NCI-H2171 treated with DMSO at 0.1 percent for 48 hours (cell line): ENCODE measurements around the gene KCTD4.
"Not testable (repeated sequence)": the region's sequence is repeated elsewhere in the genome, so short reads cannot be mapped to it uniquely, and the experiment has no call there.

Experiments
- DNase-seq: peaks from one replicate; lab custom pipeline; 2025; lab: John Stamatoyannopoulos, UW

KCTD4 gene

DNA sequence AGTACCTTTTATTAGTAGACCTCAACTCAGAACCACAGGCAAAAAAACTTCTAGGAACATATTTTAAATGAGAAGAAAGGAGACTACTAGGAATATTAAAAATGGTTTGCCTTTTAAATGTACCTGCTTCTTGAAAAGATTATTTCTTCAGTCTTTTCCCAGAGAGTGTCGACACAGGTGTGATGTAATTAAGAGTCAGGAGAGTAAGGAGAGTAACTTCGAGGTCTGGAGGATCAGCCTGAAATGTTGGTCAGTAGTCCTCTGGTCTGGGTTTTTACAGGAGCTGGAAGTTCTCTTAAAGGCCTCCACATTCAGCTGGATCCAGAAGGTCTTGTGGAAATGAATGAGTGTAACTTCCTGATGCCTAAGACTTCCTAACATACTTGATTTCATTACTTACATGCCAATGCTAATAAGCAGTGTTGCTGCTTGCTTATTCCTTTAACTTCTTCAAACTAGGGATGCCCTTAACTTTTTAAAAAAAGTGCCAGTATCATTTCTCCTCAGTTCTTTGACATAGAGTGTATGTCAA, at the start of gene KCTD4:
Gene KCTD4 (minus strand): TSS at position 345 of the 532 bp plus-strand sequence. CDS start 6,478 bp downstream, outside the sequence.
- no peak for DNase-seq

- no peak for DNase-seq
Observed at GRCh38 chr13:45249662-45250061, 48.8 kb upstream of the KCTD4 start.

DNA sequence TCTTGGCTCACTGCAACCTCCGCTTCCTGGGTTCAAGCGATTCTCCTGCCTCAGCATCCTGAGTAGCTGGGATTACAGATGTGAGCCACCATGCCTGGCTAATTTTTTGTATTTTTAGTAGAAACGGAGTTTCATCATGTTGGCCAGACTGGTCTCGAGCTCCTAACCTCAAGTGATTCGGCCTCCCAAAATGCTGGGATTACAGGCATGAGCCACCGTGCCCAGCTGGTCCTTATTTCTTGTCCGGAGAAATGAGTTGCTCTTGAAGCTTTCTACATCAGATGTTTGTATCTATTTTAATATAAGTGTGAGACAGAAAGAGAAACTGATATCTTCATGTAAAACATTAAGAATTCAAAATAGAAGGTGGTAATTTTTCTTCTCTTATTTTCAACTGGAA, 43.9 kb upstream of the KCTD4 start:
- DNase-seq = not testable (repeated sequence)

- no peak for DNase-seq
Observed at GRCh38 chr13:45243077-45243476, 42.2 kb upstream of the KCTD4 start.

GRCh38 chr13:45242524-45242923, 41.7 kb upstream of the KCTD4 start:
- DNase-seq = no peak

GRCh38 chr13:45242070-45242469, 41.2 kb upstream of the KCTD4 start:
- peak; percentile 61 for DNase-seq

DNA sequence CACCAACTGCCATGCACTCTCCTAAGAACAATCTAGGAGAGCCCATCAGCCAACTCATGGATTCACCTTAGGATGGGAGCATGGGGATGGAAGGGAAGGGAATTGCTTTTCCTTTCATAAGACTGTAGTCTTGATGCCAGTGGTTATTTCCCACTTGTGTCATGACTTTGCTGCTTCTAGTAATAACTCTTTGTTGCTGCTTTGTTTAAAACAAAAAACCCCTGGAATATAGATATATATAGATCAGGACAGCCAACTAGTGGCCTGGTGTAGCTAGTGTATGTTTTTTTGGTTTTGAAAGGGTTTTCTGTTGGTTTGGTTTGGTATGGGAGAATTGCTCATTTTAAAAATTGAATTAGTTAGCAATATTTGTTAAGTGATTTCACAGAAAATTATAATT, 39.3 kb upstream of the KCTD4 start:
- DNase-seq = no peak

GRCh38 chr13:45238945-45239795, 38.3 kb upstream of the KCTD4 start:
- no peak for DNase-seq

GRCh38 chr13:45232591-45232990, 31.7 kb upstream of the KCTD4 start:
- DNase-seq = no peak

GRCh38 chr13:45231722-45232121, 30.9 kb upstream of the KCTD4 start:
- peak; percentile 55 for DNase-seq

- no peak for DNase-seq
Observed at GRCh38 chr13:45231305-45231704, 30.5 kb upstream of the KCTD4 start.

GRCh38 chr13:45229172-45229571, 28.3 kb upstream of the KCTD4 start:
- DNase-seq = no peak

DNA sequence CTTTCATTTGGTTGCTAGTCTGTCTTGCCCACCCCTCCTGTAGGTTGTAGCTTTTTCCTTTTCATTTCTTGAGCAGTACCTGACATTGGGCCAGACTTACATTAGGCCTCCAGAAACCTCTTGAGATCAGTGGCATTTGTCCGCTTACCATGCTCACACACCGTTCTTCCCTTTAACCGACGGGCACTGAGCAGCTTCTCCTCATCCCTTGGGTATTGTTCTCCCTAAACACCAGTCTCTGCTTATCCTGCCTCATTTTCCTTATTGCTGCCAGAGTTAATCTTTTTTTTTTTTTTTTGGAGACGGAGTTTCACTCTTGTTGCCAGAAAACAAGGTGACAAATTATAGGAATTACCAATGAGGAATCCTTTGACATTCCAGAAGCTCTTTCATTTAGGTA, 27.2 kb upstream of the KCTD4 start:
- DNase-seq = no peak

DNA sequence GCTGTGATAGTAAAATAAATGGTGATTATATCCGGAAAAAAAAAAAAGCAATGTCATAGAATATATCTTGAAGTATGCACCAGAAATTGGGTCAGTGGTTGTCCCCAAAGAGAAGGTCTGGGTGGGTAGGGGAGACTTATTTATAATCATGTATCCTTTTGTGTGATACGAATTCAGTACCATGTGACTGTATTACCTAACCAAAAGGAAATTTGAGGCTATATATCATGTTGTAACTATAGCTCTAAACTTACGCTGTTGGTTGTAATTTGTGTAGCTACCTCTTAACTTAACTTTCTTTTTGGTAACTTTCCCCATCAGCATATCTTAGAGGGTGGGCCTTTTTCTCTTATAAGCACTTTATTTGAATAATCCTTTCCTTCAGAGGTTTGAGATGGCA, 25.2 kb upstream of the KCTD4 start:
- DNase-seq = no peak

DNA sequence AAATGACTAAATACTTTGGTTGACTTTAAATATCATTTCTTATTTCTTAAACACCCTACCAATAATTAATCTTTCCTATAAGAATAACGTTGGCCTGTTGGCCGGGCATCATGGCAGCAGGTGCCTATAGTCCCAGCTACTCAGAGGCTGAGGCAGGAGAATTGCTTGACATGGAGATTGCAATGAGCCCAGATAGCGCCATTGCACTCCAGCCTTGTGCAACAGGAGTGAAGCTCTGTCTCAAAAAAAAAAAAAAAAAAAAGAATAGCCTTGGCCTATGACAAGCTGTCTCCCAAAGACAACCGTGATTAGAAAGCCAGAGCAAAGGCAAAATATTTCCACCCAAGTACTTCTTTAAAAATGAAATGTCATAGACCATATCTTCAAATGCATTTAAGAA, 24.5 kb upstream of the KCTD4 start:
- no peak for DNase-seq

GRCh38 chr13:45224176-45224575, 23.3 kb upstream of the KCTD4 start:
- no peak for DNase-seq

- no peak for DNase-seq
Observed at GRCh38 chr13:45222919-45223318, 22.1 kb upstream of the KCTD4 start.

DNA sequence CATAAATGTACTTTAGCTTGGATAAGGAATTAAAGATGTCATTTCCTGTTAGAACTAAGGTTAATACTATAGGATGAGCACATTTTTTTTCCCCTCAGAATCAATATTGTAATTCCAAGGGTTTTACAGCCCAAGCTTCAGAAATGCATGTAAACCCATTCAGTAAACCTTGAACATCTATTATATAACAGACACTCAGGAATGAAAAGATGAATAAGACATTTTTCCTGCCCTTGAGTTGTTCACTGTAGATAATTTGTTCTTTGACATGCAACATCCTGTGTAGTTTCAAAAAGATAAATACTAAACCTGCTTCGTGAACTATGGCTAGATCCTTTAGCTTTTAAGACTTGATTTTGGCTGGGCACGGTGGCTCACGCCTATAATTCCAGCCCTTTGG, 21.7 kb upstream of the KCTD4 start:
- no peak for DNase-seq

GRCh38 chr13:45220403-45220802, 19.6 kb upstream of the KCTD4 start:
- no peak for DNase-seq

GRCh38 chr13:45219938-45220375, 19.1 kb upstream of the KCTD4 start:
- DNase-seq = no peak

GRCh38 chr13:45219123-45219891, 18.5 kb upstream of the KCTD4 start:
- no peak for DNase-seq

- DNase-seq = no peak
Observed at GRCh38 chr13:45218689-45219088, 17.8 kb upstream of the KCTD4 start.

- no peak for DNase-seq
Observed at GRCh38 chr13:45216193-45216592, 15.3 kb upstream of the KCTD4 start.
